SK-N-SH treated with all-trans-retinoic acid at 6 μM for 48 hours (cell line): ENCODE data around the gene APOA1.

Experiments used
- ARNTL ChIP-seq: fragments of 450-650 bp; formaldehyde crosslinking; IDR thresholded peaks from 2 replicates; pipeline ENCODE4 v1.5.0; 2020; ENCODE audit warnings: low read depth, mild to moderate bottlenecking, moderate library complexity, borderline replicate concordance
- GLIS3 ChIP-seq: fragments of 250-450 bp; sonication (Bioruptor Pico); IDR thresholded peaks from 2 replicates; pipeline ENCODE4 v1.5.0; 2020; ENCODE audit warnings: mild to moderate bottlenecking, moderate library complexity
- ISL1 ChIP-seq: fragments of 250-450 bp; sonication (Bioruptor Pico); IDR thresholded peaks from 2 replicates; pipeline ENCODE4 v2.1.2; 2022; ENCODE audit warnings: mild to moderate bottlenecking, moderate library complexity
- PATZ1 ChIP-seq: fragments of 250-450 bp; sonication (Bioruptor Pico); IDR thresholded peaks from 2 replicates; pipeline ENCODE4 v1.8.0; 2020; ENCODE audit warnings: mild to moderate bottlenecking, moderate library complexity, borderline replicate concordance
- POU6F1 ChIP-seq: fragments of 250-450 bp; sonication (Bioruptor Pico); IDR thresholded peaks from 2 replicates; pipeline ENCODE4 v1.8.0; 2021; ENCODE audit warnings: low read depth, mild to moderate bottlenecking, moderate library complexity, borderline replicate concordance
- TCF4 ChIP-seq: fragments of 250-450 bp; sonication (Bioruptor Pico); IDR thresholded peaks from 2 replicates; pipeline ENCODE4 v1.8.0; 2021; ENCODE audit warnings: mild to moderate bottlenecking, moderate library complexity, borderline replicate concordance
- TSHZ2 ChIP-seq: fragments of 250-450 bp; sonication (Bioruptor Pico); IDR thresholded peaks from 2 replicates; pipeline ENCODE4 v1.5.0; 2020; ENCODE audit warnings: mild to moderate bottlenecking, moderate library complexity
- ZFP3 ChIP-seq: fragments of 250-450 bp; sonication (Bioruptor Pico); IDR thresholded peaks from 2 replicates; pipeline ENCODE4 v1.5.0; 2020; ENCODE audit warnings: mild to moderate bottlenecking, moderate library complexity
- ZFP30 ChIP-seq: fragments of 450-650 bp; formaldehyde crosslinking; IDR thresholded peaks from 2 replicates; pipeline ENCODE4 v1.5.0; 2022; ENCODE audit warnings: mild to moderate bottlenecking, moderate library complexity
- ZNF565 ChIP-seq: fragments of 450-650 bp; formaldehyde crosslinking; conservative IDR thresholded peaks from 2 replicates; pipeline ENCODE4 v1.5.0; 2020; ENCODE audit warnings: low read depth, mild to moderate bottlenecking, moderate library complexity
- ZNF8 ChIP-seq: fragments of 450-650 bp; formaldehyde crosslinking; IDR thresholded peaks from 2 replicates; pipeline ENCODE4 v1.5.0; 2020; ENCODE audit warnings: mild to moderate bottlenecking, moderate library complexity

- TF ChIP-seq ZNF8 (no peak), ARNTL (CRISPR knock-in tag) (no peak), ZNF565 (CRISPR knock-in tag) (no peak), POU6F1 (CRISPR knock-in tag) (no peak), ISL1 (CRISPR knock-in tag) (no peak), TCF4 (CRISPR knock-in tag) (no peak), ZFP30 (CRISPR knock-in tag) (no peak), GLIS3 (CRISPR knock-in tag) (no peak), ZFP3 (no peak), TSHZ2 (CRISPR knock-in tag) (no peak), PATZ1 (no peak)
Observed at GRCh38 chr11:116837231-116838091, at the start of gene APOA1.
